Activated CD4-positive, alpha-beta T cell treated with anti-CD3 and anti-CD28 coated beads, Interleukin-10, Interleukin-2, amounts not matched to agents 100 ng/mL and 50 ng/mL, durations not matched to agents 16 hours and 8 hours (primary cell): Measurements from ENCODE around the gene CABLES2.

ENCODE experiments used
- DNase-seq: peaks from one replicate; pipeline ENCODE4 v3.0.0-alpha.2; 2020

CABLES2 gene

GRCh38 chr20:62407221-62407992 is at the start of gene CABLES2:
Gene CABLES2, minus strand, starts transcription at chr20:62407285. Its CDS starts 9 bp downstream, at chr20:62407276.
- peak; percentile 96 for DNase-seq

- DNase-seq: no peak
Measured at GRCh38 chr20:62455929-62456328, 48.8 kb upstream of the CABLES2 start.

GRCh38 chr20:62454904-62455636 is 48.0 kb upstream of the CABLES2 start:
- DNase-seq: no peak

GRCh38 chr20:62453186-62453808 is 46.2 kb upstream of the CABLES2 start:
- no peak for DNase-seq

GRCh38 chr20:62452475-62453095 is 45.5 kb upstream of the CABLES2 start:
- no peak for DNase-seq

- no peak for DNase-seq
Measured at GRCh38 chr20:62451970-62452369, 44.9 kb upstream of the CABLES2 start.

- no peak for DNase-seq
Measured at GRCh38 chr20:62451156-62451767, 44.2 kb upstream of the CABLES2 start.

GRCh38 chr20:62449951-62450691 is 43.0 kb upstream of the CABLES2 start:
- no peak for DNase-seq

GRCh38 chr20:62448788-62449187 is 41.7 kb upstream of the CABLES2 start:
- no peak for DNase-seq

GRCh38 chr20:62448038-62448437 is 41.0 kb upstream of the CABLES2 start:
- DNase-seq: no peak

GRCh38 chr20:62446888-62447869 is 40.1 kb upstream of the CABLES2 start:
- DNase-seq: no peak

GRCh38 chr20:62446481-62446880 is 39.4 kb upstream of the CABLES2 start:
- DNase-seq: no peak

- no peak for DNase-seq
Measured at GRCh38 chr20:62445553-62446340, 38.7 kb upstream of the CABLES2 start.

- DNase-seq: no peak
Measured at GRCh38 chr20:62444286-62444685, 37.2 kb upstream of the CABLES2 start.

- no peak for DNase-seq
Measured at GRCh38 chr20:62441987-62442539, 35.0 kb upstream of the CABLES2 start.

- DNase-seq: no peak
Measured at GRCh38 chr20:62439218-62439617, 32.1 kb upstream of the CABLES2 start.

- no peak for DNase-seq
Measured at GRCh38 chr20:62437927-62438326, 30.8 kb upstream of the CABLES2 start.

- no peak for DNase-seq
Measured at GRCh38 chr20:62437496-62437895, 30.4 kb upstream of the CABLES2 start.

GRCh38 chr20:62436692-62437091 is 29.6 kb upstream of the CABLES2 start:
- DNase-seq: no peak
